ENCODE measurements around the gene FAM76B. TPM values are rescaled to one million over a fixed set of nuclear protein-coding genes. Genes with fewer than 3 reads are reported as not detected.

FAM76B gene
- total and polyA plus RNA-seq, 12 donors = 1.4 to 43.4 (median 17.6) TPM

GRCh38 chr11:95780544-95780943 is 9.0 kb downstream of the FAM76B start:
- H3K4me1 ChIP-seq (replicated peaks in 1 of 2) = peaks cover 0 to 4% of the 10 kb centered on the region in 2 donors
- no peak overlapping the region for H3K4me3 ChIP-seq
- WGBS, 4 donors = 87 to 96% (median 91%) methylated on average over 2 of the region's 2 CpGs
- TF ChIP-seq CTCF (IDR thresholded peaks at IDR 0.05) = no peak
- no peak for TF ChIP-seq POLR2A (IDR thresholded peaks at IDR 0.05)
- H3K36me3 ChIP-seq (replicated peaks in 1 of 2) = peaks cover 0 to 88% of the 10 kb centered on the region in 2 donors
- no peak for DNase-seq
- no peaks in the 10 kb centered on the region for H3K27me3 ChIP-seq
- H3K27ac ChIP-seq = no peak overlapping the region
- intact Hi-C loops (cut with DNase I) = no loop called here
- no peaks in the 10 kb centered on the region for H3K9me3 ChIP-seq (replicated peaks in 1 of 3)

- intact Hi-C loops (cut with DNase I) = no loop called here
These were observed 10.9 kb downstream of the FAM76B start for GRCh38 chr11:95778699-95779098.

GRCh38 chr11:95776859-95777258 is 12.7 kb downstream of the FAM76B start:
- Histone ChIP-seq H3K4me3 (no peak overlapping the region), H3K9me3 (replicated peaks in 1 of 3) (no peaks in the 10 kb centered on the region), H3K27me3 (no peaks in the 10 kb centered on the region), H3K27ac (no peak overlapping the region), H3K4me1 (replicated peaks in 1 of 2) (peaks cover 0 to 4% of the 10 kb centered on the region in 2 donors), H3K36me3 (replicated peaks in 1 of 2) (peaks cover 0 to 76% of the 10 kb centered on the region in 2 donors)
- DNase-seq = no peak
- no peak for TF ChIP-seq POLR2A (IDR thresholded peaks at IDR 0.05)
- TF ChIP-seq CTCF (IDR thresholded peaks at IDR 0.05) = no peak
- intact Hi-C loops (cut with DNase I) = no loop called here

More at GRCh38 chr11:95778699-95779098, 10.9 kb downstream of the FAM76B start:
- H3K27me3 ChIP-seq = no peaks in the 10 kb centered on the region
- no peak overlapping the region for H3K27ac ChIP-seq
- no peaks in the 10 kb centered on the region for H3K9me3 ChIP-seq (replicated peaks in 1 of 3)
- TF ChIP-seq CTCF (IDR thresholded peaks at IDR 0.05) (no peak), POLR2A (IDR thresholded peaks at IDR 0.05) (no peak)
- H3K4me3 ChIP-seq = no peak overlapping the region
- no peak for DNase-seq
- 86 to 95% (median 92%) methylated on average over 3 of the region's 3 CpGs for WGBS, 4 donors
- peaks cover 0 to 4% of the 10 kb centered on the region in 2 donors for H3K4me1 ChIP-seq (replicated peaks in 1 of 2)
- peaks cover 0 to 88% of the 10 kb centered on the region in 2 donors for H3K36me3 ChIP-seq (replicated peaks in 1 of 2)

GRCh38 chr11:95768521-95768920 is 21.1 kb downstream of the FAM76B start:
- Histone ChIP-seq H3K36me3 (replicated peaks in 1 of 2) (peaks cover 0 to 13% of the 10 kb centered on the region in 2 donors), H3K4me1 (replicated peaks in 1 of 2) (no peaks in the 10 kb centered on the region), H3K27me3 (no peaks in the 10 kb centered on the region), H3K9me3 (replicated peaks in 1 of 3) (no peaks in the 10 kb centered on the region), H3K4me3 (no peak overlapping the region), H3K27ac (no peak overlapping the region)
- 82 to 94% (median 92%) methylated on average over 2 of the region's 2 CpGs for WGBS, 4 donors
- intact Hi-C loops (cut with DNase I) = loop anchor here in 1 of 2 donors (10.0 kb wide), 1 partner anchor 804 kb away; no protein-coding TSS in a partner anchor
- no peak for TF ChIP-seq POLR2A (IDR thresholded peaks at IDR 0.05)
- no peak for TF ChIP-seq CTCF (IDR thresholded peaks at IDR 0.05)
- no peak for DNase-seq
